D721Med (cell line): ENCODE data around the gene SELENON.

Experiments used
- DNase-seq: peaks from one replicate; pipeline ENCODE4 v3.0.0; 2011; ENCODE audit warnings: low spot score; ENCODE audit not compliant: insufficient read length
- FAIRE-seq: peaks from 2 replicates; lab custom pipeline; 2011; peaks lifted over from hg19 to GRCh38; lab: Jason Lieb, UNC
- TF ChIP-seq, protein P1 (sequence below): IDR thresholded peaks from 2 replicates; pipeline ENCODE4 v1.5.1; 2012; ENCODE audit warnings: mild to moderate bottlenecking, control low read depth; ENCODE audit not compliant: insufficient read depth; ENCODE audit errors: missing control alignments

The SELENON gene

GRCh38 chr1:25811384-25812082 is 11.5 kb downstream of the SELENON start:
- TF ChIP-seq, protein P1, sequence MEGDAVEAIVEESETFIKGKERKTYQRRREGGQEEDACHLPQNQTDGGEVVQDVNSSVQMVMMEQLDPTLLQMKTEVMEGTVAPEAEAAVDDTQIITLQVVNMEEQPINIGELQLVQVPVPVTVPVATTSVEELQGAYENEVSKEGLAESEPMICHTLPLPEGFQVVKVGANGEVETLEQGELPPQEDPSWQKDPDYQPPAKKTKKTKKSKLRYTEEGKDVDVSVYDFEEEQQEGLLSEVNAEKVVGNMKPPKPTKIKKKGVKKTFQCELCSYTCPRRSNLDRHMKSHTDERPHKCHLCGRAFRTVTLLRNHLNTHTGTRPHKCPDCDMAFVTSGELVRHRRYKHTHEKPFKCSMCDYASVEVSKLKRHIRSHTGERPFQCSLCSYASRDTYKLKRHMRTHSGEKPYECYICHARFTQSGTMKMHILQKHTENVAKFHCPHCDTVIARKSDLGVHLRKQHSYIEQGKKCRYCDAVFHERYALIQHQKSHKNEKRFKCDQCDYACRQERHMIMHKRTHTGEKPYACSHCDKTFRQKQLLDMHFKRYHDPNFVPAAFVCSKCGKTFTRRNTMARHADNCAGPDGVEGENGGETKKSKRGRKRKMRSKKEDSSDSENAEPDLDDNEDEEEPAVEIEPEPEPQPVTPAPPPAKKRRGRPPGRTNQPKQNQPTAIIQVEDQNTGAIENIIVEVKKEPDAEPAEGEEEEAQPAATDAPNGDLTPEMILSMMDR, result no peak
- no peak for DNase-seq
- FAIRE-seq, result no peak

DNA sequence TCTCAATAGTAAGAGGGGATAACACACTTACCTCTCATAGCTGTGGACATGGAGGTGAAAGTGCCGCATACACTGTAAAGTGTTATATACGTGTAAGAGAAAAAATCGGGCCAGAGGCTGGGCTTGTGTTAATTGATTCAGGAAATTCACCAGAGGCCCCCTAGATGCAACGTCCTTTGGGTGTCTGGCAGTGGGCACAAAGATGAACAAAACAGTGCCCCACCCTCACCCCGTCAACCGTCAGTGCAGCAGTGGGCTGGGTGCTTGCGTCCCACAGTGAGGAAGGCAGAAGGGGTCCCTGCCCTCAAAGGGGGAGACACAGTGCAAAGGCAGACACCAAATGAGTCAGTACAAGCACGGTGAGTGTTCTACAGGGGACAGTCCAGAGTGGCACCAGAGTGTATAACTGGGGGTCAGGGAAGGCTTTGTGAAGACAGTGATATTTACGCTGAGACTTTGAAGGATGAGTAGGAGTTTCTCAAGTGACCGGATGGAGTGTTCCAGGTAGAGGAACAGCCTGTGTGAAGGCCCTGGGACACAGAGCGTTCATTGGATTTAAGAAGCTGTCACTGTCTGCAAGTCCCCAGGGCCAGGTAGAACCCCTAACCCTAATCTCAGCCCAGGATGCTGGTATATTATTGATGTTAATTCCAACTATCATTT is 13.2 kb downstream of the SELENON start:
- no peak for FAIRE-seq
- TF ChIP-seq, protein P1, result no peak
- no peak for DNase-seq

GRCh38 chr1:25813734-25814471 is 13.9 kb downstream of the SELENON start:
- DNase-seq (no peak), FAIRE-seq (no peak)
- TF ChIP-seq, protein P1, result no peak

DNA sequence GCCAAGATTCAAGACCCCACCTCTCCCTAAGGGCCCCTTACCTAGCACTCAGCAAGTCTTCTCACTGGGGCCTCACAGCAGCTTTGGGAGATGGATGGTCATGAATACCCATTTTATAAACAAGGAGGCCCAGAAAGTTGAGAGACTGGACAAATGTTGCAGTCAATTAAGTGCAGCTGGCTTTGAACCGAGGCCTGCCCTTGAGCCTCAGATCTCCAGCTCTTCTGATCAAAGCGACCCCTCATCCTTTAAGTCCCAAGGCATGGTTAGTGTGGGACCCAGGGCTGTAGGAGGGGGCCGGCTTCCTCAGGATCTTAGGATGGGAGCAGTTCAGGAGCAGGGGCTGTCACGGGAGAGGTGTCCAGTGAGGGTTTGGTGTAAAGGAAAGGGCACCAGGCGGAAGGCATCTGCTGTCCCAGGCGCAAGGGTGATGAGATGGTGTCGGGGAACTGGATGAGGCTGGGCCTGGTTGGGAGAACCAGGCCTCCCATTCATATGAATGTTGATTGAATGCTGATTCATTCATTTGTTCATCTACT is 14.6 kb downstream of the SELENON start:
- FAIRE-seq (no peak), DNase-seq (no peak)
- TF ChIP-seq, protein P1, result no peak

DNA sequence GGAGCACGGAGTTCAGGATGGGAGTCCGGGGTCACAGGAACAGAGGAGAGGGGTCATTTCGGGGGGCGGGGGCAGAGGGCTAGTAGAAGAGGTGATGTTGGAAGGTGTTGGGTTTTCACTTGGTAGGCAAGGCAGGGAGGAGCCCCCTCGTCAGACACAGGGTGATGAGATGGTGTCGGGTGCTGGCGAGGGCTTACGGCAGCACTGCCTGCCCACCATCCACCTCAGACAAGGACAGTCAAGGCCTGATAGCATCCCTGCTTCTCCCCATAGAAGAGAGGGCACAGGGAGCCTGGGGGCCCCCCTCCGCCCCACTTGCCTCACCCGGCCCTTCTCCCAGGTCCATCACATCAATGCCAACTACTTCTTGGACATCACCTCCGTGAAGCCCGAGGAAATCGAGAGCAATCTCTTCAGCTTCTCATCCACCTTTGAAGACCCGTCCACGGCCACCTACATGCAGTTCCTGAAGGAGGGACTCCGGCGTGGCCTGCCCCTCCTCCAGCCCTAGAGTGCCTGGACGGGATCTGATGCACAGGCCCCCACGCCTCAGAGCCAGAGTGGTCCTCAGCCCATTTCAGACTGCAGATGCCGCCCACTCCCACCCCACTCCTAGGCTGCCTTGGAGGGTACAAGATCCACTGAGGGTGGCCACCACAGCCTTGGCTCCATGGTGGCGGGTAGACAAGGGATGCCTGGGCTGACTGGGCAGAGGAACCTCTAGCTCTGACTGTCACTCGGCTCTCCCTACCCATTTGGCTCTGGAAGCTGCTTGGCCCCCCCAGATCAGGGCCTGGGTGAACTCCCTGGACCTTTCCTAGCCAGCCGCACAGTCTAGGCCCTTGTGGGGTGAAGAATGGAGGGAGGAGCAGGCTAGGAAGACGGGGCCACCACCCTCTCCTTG is 15.5 kb downstream of the SELENON start:
- TF ChIP-seq, protein P1, result no peak
- FAIRE-seq, result no peak

DNA sequence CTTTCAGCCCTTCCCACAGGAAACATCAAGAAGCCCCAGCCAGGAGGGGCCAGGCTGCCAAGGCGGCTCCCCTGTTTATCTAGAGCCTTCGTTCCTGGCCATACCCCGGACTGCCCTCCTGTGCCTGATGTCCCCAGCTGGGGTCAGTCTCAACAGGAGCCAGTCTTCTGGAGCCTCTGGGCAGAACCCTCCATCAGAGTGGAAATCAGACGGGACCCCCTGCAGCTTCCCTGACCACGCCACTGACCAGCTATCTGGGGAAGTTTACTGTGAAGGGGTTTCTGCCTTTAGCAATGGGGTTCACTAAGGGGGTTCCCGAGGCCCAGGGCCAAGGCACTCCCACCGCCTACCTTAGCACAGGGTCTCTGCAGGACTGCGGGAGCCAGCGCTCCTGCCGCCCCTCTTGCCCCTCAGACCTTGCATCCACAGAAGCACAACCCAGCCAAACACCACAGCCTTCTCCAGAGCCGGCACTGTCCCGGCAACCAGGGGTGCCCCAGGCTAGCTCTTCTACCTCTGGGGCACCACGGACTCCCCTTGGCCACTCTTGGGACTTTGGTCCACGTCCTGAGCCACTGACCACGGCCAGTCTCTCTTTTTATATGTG is 16.2 kb downstream of the SELENON start:
- TF ChIP-seq, protein P1, result no peak
- FAIRE-seq (no peak), DNase-seq (no peak)

More for the DNA sequence above, 15.5 kb downstream of the SELENON start:
- DNase-seq, result no peak
